ENCODE results near the gene MAP3K7.

MAP3K7 gene

DNA sequence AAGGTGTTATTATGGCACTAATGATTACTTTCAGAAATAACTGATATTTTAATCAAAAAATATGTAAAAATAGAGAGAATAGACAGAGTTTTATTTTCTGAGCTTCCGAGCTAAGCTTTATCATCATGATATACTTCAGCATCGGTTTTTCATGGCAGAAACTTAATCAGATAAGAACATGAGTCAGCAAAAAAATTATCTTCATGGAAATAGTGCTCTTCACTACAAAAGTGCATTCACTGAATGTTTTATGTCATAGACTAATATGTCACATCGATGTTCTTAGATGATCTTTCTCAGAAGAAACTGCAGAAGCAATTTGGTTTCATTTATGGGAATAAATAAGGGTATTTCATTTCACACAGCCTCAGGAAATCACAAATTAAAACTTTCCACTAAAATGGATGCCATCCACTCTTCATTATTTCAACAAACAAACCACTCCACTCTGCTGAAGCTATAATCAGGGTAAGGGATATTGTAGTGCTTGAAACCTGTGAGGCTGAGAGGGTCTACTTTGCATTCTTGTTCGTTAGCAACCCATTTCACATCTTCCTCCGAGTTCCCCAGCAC lies 10.2 kb upstream of the MAP3K7 start:
- H3K4me3 ChIP-seq (ENCODE audit: low read depth, low read length): no peak overlapping the region
- TF ChIP-seq, protein P1, sequence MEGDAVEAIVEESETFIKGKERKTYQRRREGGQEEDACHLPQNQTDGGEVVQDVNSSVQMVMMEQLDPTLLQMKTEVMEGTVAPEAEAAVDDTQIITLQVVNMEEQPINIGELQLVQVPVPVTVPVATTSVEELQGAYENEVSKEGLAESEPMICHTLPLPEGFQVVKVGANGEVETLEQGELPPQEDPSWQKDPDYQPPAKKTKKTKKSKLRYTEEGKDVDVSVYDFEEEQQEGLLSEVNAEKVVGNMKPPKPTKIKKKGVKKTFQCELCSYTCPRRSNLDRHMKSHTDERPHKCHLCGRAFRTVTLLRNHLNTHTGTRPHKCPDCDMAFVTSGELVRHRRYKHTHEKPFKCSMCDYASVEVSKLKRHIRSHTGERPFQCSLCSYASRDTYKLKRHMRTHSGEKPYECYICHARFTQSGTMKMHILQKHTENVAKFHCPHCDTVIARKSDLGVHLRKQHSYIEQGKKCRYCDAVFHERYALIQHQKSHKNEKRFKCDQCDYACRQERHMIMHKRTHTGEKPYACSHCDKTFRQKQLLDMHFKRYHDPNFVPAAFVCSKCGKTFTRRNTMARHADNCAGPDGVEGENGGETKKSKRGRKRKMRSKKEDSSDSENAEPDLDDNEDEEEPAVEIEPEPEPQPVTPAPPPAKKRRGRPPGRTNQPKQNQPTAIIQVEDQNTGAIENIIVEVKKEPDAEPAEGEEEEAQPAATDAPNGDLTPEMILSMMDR (IDR thresholded peaks at IDR 0.05; ENCODE audit: low read depth, low read length): no peak

DNA sequence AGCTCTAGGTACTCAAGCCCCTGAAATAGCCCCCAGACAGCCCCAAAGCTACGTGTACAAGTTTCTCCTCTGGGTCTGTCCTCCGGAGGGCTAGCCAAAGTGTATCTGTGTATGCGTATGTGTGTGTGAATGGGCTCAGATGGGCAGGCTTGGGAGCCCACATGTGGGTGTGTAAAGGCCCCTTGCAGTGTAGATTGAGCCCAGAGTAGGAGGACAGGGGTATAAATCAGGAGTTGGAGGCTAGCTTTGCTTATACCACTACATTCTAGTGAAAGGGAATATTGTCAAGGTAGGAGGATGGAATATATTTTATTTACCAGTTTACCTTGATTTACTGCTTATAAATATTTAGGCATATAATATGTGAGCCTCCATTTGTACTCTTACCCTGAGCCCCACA lies 9.0 kb upstream of the MAP3K7 start:
- TF ChIP-seq, protein P1 (IDR thresholded peaks at IDR 0.05; ENCODE audit: low read depth, low read length): no peak
- H3K4me3 ChIP-seq (ENCODE audit: low read depth, low read length): no peak overlapping the region

DNA sequence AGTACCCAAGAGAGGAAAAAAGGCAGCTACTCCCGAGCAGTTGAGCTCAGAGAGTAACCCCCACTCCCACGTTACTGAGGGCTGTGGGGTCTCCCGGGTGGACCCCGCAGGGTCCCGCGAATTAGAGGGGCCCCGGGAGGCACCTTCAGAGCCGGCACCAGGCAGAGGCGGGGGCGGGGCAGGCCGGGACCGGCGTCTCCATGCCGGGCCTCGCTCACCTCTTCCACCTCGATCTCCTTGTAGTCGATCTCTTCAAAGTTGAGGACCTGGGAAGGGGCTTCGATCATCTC lies 381 bp downstream of the MAP3K7 start:
- peak overlapping the region; percentile 98 for H3K4me3 ChIP-seq (ENCODE audit: low read depth, low read length)
- TF ChIP-seq, protein P1 (IDR thresholded peaks at IDR 0.05; ENCODE audit: low read depth, low read length): no peak

DNA sequence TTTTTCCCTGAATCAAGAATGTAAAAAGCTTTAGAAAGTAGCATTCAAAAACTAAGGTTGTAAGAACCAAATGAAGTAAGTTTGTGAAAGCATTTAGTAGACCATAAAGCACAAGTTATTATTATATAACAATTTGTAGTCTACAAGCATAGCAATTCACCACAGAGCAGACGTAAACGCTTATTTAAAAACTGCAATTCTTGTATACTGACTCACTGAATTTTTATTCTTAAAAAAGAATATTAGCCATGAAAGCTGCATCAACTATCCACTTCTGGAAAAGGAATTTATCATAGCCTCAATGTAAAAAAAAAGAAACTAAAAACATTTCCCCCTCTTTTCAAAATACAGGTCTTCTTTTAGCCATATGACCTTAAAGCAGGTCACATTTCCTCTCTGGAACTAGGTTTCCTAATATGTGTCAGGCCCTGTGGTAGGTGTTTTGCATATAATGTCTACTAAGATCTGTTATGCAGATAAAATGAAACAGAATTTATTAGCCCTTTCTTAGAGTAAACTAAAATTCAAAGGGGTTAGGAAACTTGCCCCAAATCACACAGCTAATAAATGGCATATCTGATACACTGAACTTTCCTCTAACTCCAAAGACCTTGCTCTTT lies 2.1 kb downstream of the MAP3K7 start:
- peak overlapping the region; percentile 98 for H3K4me3 ChIP-seq (ENCODE audit: low read depth, low read length)
- TF ChIP-seq, protein P1 (IDR thresholded peaks at IDR 0.05; ENCODE audit: low read depth, low read length): no peak

DNA sequence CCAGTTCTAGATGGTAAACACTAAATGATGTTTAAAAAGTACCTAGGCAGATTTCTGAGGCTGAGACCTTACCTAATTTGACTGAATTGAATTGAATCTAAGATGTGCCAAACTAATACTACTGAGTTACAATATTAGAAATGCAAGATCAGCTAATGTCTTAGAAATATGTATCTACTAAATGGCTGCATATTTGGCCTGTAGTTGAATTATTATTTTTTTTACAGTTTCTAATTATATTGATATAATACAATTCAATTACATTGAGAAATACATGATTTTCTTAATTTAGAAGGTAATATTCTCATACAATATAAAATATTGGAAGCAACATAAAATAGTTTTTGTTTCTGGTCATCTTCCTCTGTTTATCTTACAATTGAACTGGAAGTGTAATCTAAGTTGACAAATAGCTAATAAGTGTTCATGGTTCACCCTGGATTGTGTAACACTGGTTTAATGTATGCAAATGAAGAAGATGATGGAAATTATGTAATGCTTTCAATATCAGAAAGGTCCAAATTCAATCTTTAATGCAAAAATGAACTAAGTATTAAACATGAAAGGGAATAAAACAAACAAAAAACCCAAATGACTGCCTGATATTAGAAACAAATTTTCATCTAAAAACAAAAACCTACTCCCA lies 2.9 kb downstream of the MAP3K7 start:
- TF ChIP-seq, protein P1 (IDR thresholded peaks at IDR 0.05; ENCODE audit: low read depth, low read length): no peak
- H3K4me3 ChIP-seq (ENCODE audit: low read depth, low read length): no peak overlapping the region

DNA sequence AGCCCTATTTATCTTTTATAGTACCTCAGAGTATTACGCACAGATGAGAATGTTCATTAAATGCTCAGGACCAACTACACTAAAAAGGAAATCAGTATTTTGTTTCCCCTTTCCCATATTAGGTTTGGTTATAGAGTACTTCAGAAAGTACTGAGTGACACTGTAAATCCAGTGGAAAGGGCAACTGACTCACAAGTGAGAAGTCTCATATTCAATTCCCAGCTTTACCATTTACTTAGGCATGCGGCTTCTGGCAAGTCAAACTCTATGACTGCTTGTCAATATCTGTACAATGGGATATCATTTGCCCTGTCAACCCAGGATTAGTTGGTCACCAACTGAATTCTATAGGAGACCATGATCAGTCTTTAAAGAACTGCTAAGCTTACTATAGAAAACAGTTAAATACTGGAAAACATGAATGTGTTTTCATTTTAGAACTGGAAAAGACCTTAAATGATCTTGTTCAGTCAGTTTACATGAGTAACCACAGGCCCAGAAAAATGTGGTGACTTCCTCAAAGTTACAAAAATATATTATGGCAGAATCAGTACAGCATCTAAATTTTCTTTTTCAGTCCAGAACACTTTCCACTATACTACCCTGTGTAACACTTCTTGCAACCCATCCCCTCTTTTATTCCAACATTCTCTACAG lies 3.6 kb downstream of the MAP3K7 start:
- H3K4me3 ChIP-seq (ENCODE audit: low read depth, low read length): no peak overlapping the region
- TF ChIP-seq, protein P1 (IDR thresholded peaks at IDR 0.05; ENCODE audit: low read depth, low read length): no peak

DNA sequence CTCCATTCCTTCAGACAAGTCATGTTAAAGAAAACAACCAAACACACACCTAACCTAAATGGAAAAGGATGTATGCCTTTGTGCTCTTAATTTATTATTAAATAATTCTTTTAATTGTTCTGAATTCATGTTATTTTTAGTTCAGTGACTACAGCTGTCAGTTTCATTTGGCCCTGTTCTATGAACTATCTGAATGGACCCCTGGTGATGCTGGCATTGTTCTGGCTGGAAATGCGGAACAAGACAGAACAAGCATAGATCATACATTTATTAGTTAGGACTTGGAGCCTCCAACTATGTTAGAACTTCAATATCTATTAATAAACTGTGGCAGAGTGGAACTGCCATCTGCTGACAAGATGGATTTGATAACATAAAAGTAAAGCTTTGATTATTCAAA lies 5.7 kb downstream of the MAP3K7 start:
- TF ChIP-seq, protein P1 (IDR thresholded peaks at IDR 0.05; ENCODE audit: low read depth, low read length): no peak

More for the DNA sequence above, 5.7 kb downstream of the MAP3K7 start:
- no peak overlapping the region for H3K4me3 ChIP-seq (ENCODE audit: low read depth, low read length)
